Pancreas (tissue), 10 donors: Measurements from ENCODE around the gene MAPK8. TPM values are rescaled to one million over a fixed set of nuclear protein-coding genes. Genes with fewer than 3 reads are reported as not detected.

Experiments used
- ATAC-seq, 4 donors: fragments of 200-7000 bp; cut with Tn5 transposase; one replicate each; pipeline versions ENCODE4 v1.8.0 to v1.9.1; 2020; ENCODE audit warnings: mild to moderate bottlenecking in 4 of 4, moderate library complexity in 4 of 4
- DNase-seq, 6 donors: peaks; one replicate each; pipeline ENCODE4 v3.0.0-alpha.2; 2020
- FAIRE-seq: peaks from 2 replicates; lab custom pipeline; 2012; peaks lifted over from hg19 to GRCh38; lab: Jason Lieb, UNC
- H3K27ac ChIP-seq, 4 donors: fragments of 200-600 bp; sonication (generic); 1 replicate in 3 of 4; 2 replicates in 1 of 4; pipeline versions ENCODE4 v1.5.0 to v1.8.0; 2020
- H3K27me3 ChIP-seq, 4 donors: fragments of 200-600 bp; one replicate each; pipeline ENCODE4 v1.8.0; 2021
- H3K36me3 ChIP-seq, 3 donors: fragments of 200-600 bp; sonication (generic) in 1 of 3; one replicate each; pipeline versions ENCODE4 v1.5.0 to v1.8.0; 2020 to 2021
- H3K4me1 ChIP-seq, 3 donors: fragments of 200-600 bp; one replicate each; pipeline ENCODE4 v1.8.0; 2021
- H3K4me3 ChIP-seq, 4 donors: fragments of 200-600 bp; sonication (generic) in 2 of 4; one replicate each; pipeline versions ENCODE4 v1.5.0 to v1.8.0; 2020 to 2021
- H3K9me3 ChIP-seq, 4 donors: fragments of 200-600 bp; one replicate each; pipeline ENCODE4 v1.8.0; 2021
- CTCF ChIP-seq, 4 donors: fragments of 200-600 bp; sonication (generic) in 3 of 4; IDR thresholded peaks; one replicate each; pipeline versions ENCODE4 v1.5.0 to v1.8.0; 2021; ENCODE audit warnings: antibody characterized with exemption in 4 of 4
- WGBS, 2 donors: extraction: QIAGEN DNeasy Blood & Tissue Kit; methylation state at CpG; one replicate each; pipeline ENCODE4 v1.1.7; 2013; 5-methylcytosine and 5-hydroxymethylcytosine counted together
- intact Hi-C, 3 donors: fragments of 100-400 bp; cut with DNase I; formaldehyde crosslinking; loops; one replicate each; pipeline versions ENCODE4 v1.11.1 to v1.14.2; 2022
- polyA plus RNA-seq, 2 donors: library from polyadenylated mRNA; stranded (reverse); fragments of 200-250 nt; gene quantifications; one replicate each; pipeline ENCODE4 v1.2.3, GENCODE V29; 2013
- total RNA-seq, 6 donors: library from RNA; stranded (reverse); fragmentation: NEBNext Ultra II Directional in 4 of 6; extraction: Animal tissue kit (Norgen Biotek cat#: 25700) in 4 of 6; gene quantifications; one replicate each; pipeline versions ENCODE4 v1.2.1 to v1.2.4, GENCODE V29; 2021 to 2023
- donor health status: healthy with polysubstance abuse.
- donor health status: DM: no; HTN: no; CAD: no; lungs with moderate emphysema.
- donor health status: DM: no; HTN: no; CAD: no.
- donor health status: control.
- donor health status: control.
- donor health status: Bipolar disorder and iron deficiency.
- donor health status: DM: yes; HTN: yes; CAD: no.
- donor health status: DM: no; HTN: no; CAD: no.
- donor health status: DM: no; HTN: no; CAD: no.
- donor health status: DM: yes; HTN: yes; CAD: no.

The MAPK8 gene
- total and polyA plus RNA-seq, 8 donors = 4.0 to 25.5 (median 17.0) TPM

GRCh38 chr10:48296576-48297098 is 9.8 kb upstream of the MAPK8 start:
- no peaks in the 10 kb centered on the region for H3K27me3 ChIP-seq
- 84 to 93% methylated on average over 4 of the region's 4 CpGs for WGBS, 2 donors
- ATAC-seq (no peak), FAIRE-seq (no peak), DNase-seq (no peak)
- TF ChIP-seq CTCF (IDR thresholded peaks at IDR 0.05) = no peak
- no peak overlapping the region for H3K27ac ChIP-seq
- intact Hi-C loops = no loop called here
- H3K4me3 ChIP-seq = no peak overlapping the region
- H3K4me1 ChIP-seq = no peaks in the 10 kb centered on the region
- H3K36me3 ChIP-seq = no peaks in the 10 kb centered on the region
- H3K9me3 ChIP-seq = no peaks in the 10 kb centered on the region

- 77 to 79% methylated on average over 7 of the region's 7 CpGs for WGBS, 2 donors
- no peak for ATAC-seq
- Histone ChIP-seq H3K4me3 (no peak overlapping the region), H3K27ac (no peak overlapping the region), H3K4me1 (no peaks in the 10 kb centered on the region), H3K36me3 (no peaks in the 10 kb centered on the region), H3K9me3 (no peaks in the 10 kb centered on the region), H3K27me3 (no peaks in the 10 kb centered on the region)
- no peak for FAIRE-seq
- TF ChIP-seq CTCF (IDR thresholded peaks at IDR 0.05) = no peak
- intact Hi-C loops = no loop called here
- DNase-seq = no peak
Observed at GRCh38 chr10:48299066-48299465, 7.4 kb upstream of the MAPK8 start.

- H3K4me3 ChIP-seq = no peak overlapping the region
- 78 to 83% methylated on average over 1 of the region's 1 CpG for WGBS, 2 donors
- no peaks in the 10 kb centered on the region for H3K9me3 ChIP-seq
- H3K27me3 ChIP-seq = no peaks in the 10 kb centered on the region
- H3K4me1 ChIP-seq = no peaks in the 10 kb centered on the region
- no peaks in the 10 kb centered on the region for H3K36me3 ChIP-seq
- FAIRE-seq (no peak), ATAC-seq (no peak), DNase-seq (no peak)
- no peak for TF ChIP-seq CTCF (IDR thresholded peaks at IDR 0.05)
- intact Hi-C loops = no loop called here
- H3K27ac ChIP-seq = no peak overlapping the region
Observed at GRCh38 chr10:48299692-48300091, 6.8 kb upstream of the MAPK8 start.

GRCh38 chr10:48300556-48300955 is 5.9 kb upstream of the MAPK8 start:
- 86 to 89% methylated on average over 2 of the region's 2 CpGs for WGBS, 2 donors
- no peak for FAIRE-seq

More at GRCh38 chr10:48300556-48300955, 5.9 kb upstream of the MAPK8 start:
- no peaks in the 10 kb centered on the region for H3K4me1 ChIP-seq
- H3K4me3 ChIP-seq = no peak overlapping the region
- H3K9me3 ChIP-seq = no peaks in the 10 kb centered on the region
- no peaks in the 10 kb centered on the region for H3K27me3 ChIP-seq
- H3K27ac ChIP-seq = no peak overlapping the region
- DNase-seq = no peak
- no peaks in the 10 kb centered on the region for H3K36me3 ChIP-seq
- TF ChIP-seq CTCF (IDR thresholded peaks at IDR 0.05) = no peak
- intact Hi-C loops = no loop called here
- no peak for ATAC-seq
